ENCODE measurements around the gene IL12RB1. TPM values are rescaled to one million over a fixed set of nuclear protein-coding genes. Genes with fewer than 3 reads are reported as not detected.

The IL12RB1 gene
- total and polyA plus RNA-seq, 4 donors: 1.3 to 7.8 (median 4.8) TPM

DNA sequence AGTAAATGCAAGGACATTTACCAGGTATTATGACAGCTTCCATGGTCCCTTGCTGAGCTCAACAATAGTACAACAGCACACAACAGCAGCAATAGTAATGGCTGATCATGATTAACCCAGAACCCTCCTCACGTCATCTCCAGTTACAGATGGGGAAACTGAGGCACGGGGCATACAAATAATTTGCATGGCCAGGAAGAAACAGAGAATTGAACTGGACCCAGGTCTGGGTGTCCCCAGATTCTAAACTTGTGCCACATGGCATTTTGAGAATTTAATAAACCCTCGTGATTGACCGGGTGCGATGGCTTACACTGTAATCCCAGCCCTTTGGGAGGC, 18.0 kb upstream of the IL12RB1 start:
- WGBS, 2 donors: 68 to 69% methylated on average over 5 of the region's 5 CpGs
- H3K9ac ChIP-seq (ENCODE audit: insufficient read depth in 1 of 2, low read length in 2 of 2): peak overlapping the region in 1 of 2 donors; percentile 40

DNA sequence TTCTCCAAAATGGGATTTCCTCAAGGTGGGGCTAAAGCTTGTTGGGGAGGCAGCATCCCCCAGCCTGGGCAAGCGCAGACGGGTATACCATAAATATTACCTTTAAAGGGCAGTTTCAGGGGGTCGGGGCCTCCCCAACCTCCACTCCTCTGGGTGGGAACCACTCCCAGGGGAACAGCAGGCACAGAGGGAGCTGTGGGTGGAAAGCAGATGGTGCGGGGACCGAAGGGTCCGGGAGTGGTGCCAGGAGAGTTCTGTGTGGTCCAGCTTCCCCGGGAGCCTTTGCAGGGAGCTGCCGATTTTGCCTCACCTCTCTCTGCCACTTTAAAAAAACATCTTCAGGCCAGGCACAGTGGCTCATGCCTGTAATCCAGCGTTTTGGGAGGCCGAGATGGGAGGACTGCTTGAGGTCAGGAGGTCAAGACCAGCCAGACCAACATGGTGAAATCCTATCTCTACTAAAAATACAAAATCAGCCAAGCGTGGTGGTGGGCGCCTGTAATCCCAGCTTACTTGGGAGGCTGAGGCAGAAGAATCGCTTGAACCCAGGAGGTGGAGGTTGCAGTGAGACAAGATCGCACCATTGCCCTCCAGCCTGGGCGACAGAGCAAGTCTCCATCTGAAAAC, 16.3 kb upstream of the IL12RB1 start:
- H3K9ac ChIP-seq (ENCODE audit: insufficient read depth in 1 of 2, low read length in 2 of 2): no peak overlapping the region
- H3K4me3 ChIP-seq: no peak overlapping the region
- H3K27ac ChIP-seq (ENCODE audit: low read depth in 1 of 2, low read length in 1 of 2): no peak overlapping the region
- peaks cover 0 to 17% (median 15%) of the 10 kb centered on the region in 3 donors for H3K27me3 ChIP-seq (ENCODE audit: control insufficient read depth in 3 of 3, insufficient read depth in 3 of 3, low read length in 2 of 3)
- no peaks in the 10 kb centered on the region for H3K36me3 ChIP-seq (ENCODE audit: control insufficient read depth in 4 of 4, insufficient read depth in 4 of 4, low read length in 4 of 4)
- TF ChIP-seq, protein P1, sequence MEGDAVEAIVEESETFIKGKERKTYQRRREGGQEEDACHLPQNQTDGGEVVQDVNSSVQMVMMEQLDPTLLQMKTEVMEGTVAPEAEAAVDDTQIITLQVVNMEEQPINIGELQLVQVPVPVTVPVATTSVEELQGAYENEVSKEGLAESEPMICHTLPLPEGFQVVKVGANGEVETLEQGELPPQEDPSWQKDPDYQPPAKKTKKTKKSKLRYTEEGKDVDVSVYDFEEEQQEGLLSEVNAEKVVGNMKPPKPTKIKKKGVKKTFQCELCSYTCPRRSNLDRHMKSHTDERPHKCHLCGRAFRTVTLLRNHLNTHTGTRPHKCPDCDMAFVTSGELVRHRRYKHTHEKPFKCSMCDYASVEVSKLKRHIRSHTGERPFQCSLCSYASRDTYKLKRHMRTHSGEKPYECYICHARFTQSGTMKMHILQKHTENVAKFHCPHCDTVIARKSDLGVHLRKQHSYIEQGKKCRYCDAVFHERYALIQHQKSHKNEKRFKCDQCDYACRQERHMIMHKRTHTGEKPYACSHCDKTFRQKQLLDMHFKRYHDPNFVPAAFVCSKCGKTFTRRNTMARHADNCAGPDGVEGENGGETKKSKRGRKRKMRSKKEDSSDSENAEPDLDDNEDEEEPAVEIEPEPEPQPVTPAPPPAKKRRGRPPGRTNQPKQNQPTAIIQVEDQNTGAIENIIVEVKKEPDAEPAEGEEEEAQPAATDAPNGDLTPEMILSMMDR (IDR thresholded peaks at IDR 0.05; ENCODE audit: control extremely low read depth, extremely low read depth): no peak
- peak; percentile 44 to 61 (median 46) for DNase-seq
- H3K4me1 ChIP-seq (ENCODE audit: control insufficient read depth in 5 of 5, insufficient read depth in 5 of 5, low read length in 5 of 5): peaks cover 0 to 15% (median 6%) of the 10 kb centered on the region in 5 donors
- ATAC-seq (ENCODE audit: insufficient read depth, low FRiP score): no peak
- WGBS, 2 donors: 83 to 91% methylated on average over 15 of the region's 15 CpGs
- H3K9me3 ChIP-seq (ENCODE audit: control insufficient read depth in 4 of 4, insufficient read depth in 3 of 4, low read length in 3 of 4): no peaks in the 10 kb centered on the region

More for the DNA sequence above, 18.0 kb upstream of the IL12RB1 start:
- Histone ChIP-seq H3K27me3 (ENCODE audit: control insufficient read depth in 3 of 3, insufficient read depth in 3 of 3, low read length in 2 of 3) (peaks cover 0 to 2% (median 1%) of the 10 kb centered on the region in 3 donors), H3K4me1 (ENCODE audit: control insufficient read depth in 5 of 5, insufficient read depth in 5 of 5, low read length in 5 of 5) (peaks cover 0 to 14% (median 2%) of the 10 kb centered on the region in 5 donors), H3K27ac (ENCODE audit: low read depth in 1 of 2, low read length in 1 of 2) (peak overlapping the region in 1 of 2 donors; percentile 78), H3K36me3 (ENCODE audit: control insufficient read depth in 4 of 4, insufficient read depth in 4 of 4, low read length in 4 of 4) (no peaks in the 10 kb centered on the region), H3K9me3 (ENCODE audit: control insufficient read depth in 4 of 4, insufficient read depth in 3 of 4, low read length in 3 of 4) (no peaks in the 10 kb centered on the region), H3K4me3 (no peak overlapping the region)
- DNase-seq (no peak), ATAC-seq (ENCODE audit: insufficient read depth, low FRiP score) (no peak)
- TF ChIP-seq, protein P1 (IDR thresholded peaks at IDR 0.05; ENCODE audit: control extremely low read depth, extremely low read depth): no peak

DNA sequence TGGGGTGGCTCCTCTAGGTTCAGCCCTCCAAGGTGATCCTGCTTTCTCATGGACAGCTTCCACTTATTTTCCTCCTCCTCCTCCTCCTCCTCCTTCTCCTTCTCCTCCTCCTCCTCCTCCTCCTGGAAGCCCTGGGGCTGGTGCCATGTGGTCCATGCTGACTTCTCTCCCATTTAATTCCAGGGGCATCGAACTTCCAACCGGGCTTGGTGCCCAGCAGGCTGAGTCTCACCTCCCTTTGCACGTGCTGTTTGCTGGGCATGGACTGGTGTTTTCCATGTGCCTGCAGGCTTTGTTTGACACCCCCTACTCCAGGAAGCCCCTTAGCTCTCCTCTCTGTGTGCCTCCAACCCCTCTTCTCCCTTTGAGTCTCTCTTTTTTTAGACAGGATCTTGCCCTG, 14.5 kb upstream of the IL12RB1 start:
- no peaks in the 10 kb centered on the region for H3K36me3 ChIP-seq (ENCODE audit: control insufficient read depth in 4 of 4, insufficient read depth in 4 of 4, low read length in 4 of 4)
- no peak for DNase-seq
- H3K9me3 ChIP-seq (ENCODE audit: control insufficient read depth in 4 of 4, insufficient read depth in 3 of 4, low read length in 3 of 4): no peaks in the 10 kb centered on the region
- WGBS, 2 donors: 87 to 95% methylated on average over 3 of the region's 3 CpGs
- H3K4me1 ChIP-seq (ENCODE audit: control insufficient read depth in 5 of 5, insufficient read depth in 5 of 5, low read length in 5 of 5): peaks cover 0 to 18% (median 7%) of the 10 kb centered on the region in 5 donors
- TF ChIP-seq, protein P1 (IDR thresholded peaks at IDR 0.05; ENCODE audit: control extremely low read depth, extremely low read depth): no peak
- H3K27me3 ChIP-seq (ENCODE audit: control insufficient read depth in 3 of 3, insufficient read depth in 3 of 3, low read length in 2 of 3): peaks cover 0 to 17% (median 16%) of the 10 kb centered on the region in 3 donors
- H3K9ac ChIP-seq (ENCODE audit: insufficient read depth in 1 of 2, low read length in 2 of 2): no peak overlapping the region
- ATAC-seq (ENCODE audit: insufficient read depth, low FRiP score): no peak
- H3K4me3 ChIP-seq: no peak overlapping the region
- H3K27ac ChIP-seq (ENCODE audit: low read depth in 1 of 2, low read length in 1 of 2): no peak overlapping the region

Measured in lung (tissue), 12 donors.